Stromal cell of bone marrow (primary cell): ENCODE results near the gene MOSPD3.

ENCODE experiments used
- DNase-seq: peaks from one replicate; pipeline ENCODE4 v3.0.0-alpha.2; 2012; ENCODE audit warnings: low read depth

The MOSPD3 gene

GRCh38 chr7:100591596-100591995, 20.7 kb upstream of the MOSPD3 start:
- no peak for DNase-seq

DNA sequence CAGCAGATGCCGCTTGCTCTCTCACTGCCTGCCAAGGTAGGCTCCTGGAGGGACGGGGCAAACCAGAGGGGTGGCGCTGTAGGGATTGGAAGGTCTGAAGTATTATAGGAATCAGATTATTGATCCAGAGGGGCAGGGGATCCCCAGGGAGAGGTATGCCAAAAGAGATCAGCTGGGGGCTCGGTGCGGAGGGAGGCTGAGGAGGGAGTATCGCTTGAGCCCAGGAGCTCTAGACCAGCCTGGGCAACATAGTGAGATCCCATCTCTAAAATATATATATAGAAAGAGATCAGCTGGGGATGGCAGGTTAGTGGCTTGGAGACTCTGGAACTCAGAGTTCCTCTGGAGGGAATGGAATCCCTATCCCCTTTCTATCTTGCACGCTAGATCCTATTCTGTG, 17.2 kb upstream of the MOSPD3 start:
- no peak for DNase-seq

GRCh38 chr7:100598425-100598824, 13.9 kb upstream of the MOSPD3 start:
- DNase-seq, result peak; percentile 57

GRCh38 chr7:100599911-100600729, 12.2 kb upstream of the MOSPD3 start:
- DNase-seq, result no peak

- no peak for DNase-seq
Observed at GRCh38 chr7:100600730-100601038, 11.7 kb upstream of the MOSPD3 start.

DNA sequence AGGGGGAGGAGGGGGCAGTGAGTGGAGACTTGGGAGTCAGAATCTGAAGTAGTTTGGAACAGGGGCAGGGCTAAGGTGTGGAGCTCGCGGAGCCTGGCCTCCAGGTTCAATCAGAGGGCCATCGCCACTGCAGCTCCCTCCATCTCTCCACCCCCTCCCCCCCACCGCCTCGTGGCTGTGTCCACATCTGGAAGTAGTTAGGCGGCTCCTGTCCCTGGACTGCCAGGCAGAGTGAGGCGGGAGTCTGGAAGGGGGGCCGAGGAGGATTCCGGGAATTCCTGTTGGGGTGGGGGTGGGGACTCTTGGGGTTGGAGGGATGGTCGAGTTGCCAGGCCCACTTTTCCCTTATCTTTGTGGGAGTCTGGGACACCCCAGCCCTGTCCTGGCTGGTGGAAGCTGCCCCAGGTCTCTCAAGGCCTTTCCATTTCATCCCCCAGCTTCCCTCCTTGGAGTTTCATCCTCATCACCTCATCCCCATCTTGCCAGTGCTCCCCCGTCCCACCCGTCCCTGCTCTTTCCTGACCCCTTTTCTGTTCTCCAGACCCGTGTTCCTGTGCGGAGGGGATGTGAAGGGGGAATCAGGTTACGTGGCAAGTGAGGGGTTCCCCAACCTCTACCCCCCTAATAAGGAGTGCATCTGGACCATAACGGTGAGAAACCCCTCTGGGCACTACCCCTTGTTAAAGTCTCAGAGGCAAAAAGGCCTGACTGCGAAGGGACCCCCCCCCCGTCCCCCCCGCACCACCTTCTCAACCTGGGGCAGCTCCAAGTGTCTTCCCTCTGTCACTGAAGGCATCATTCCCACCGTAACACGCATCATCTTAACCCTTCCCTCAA, 9.2 kb upstream of the MOSPD3 start:
- DNase-seq, result peak; percentile 74

DNA sequence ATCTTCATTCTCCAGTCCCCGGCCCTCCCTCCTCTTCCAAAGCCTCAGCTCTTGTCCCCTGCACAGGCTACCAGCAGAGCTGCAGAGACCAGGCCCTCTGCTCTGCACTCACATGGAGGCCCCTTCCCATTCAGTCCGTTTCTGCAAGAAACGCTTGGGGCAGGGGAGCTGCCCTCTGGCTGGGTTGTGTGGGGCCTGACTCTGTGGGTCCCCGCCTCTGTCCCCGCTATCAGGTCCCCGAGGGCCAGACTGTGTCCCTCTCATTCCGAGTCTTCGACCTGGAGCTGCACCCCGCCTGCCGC, 8.7 kb upstream of the MOSPD3 start:
- no peak for DNase-seq

GRCh38 chr7:100604028-100604975, 8.0 kb upstream of the MOSPD3 start:
- no peak for DNase-seq

DNA sequence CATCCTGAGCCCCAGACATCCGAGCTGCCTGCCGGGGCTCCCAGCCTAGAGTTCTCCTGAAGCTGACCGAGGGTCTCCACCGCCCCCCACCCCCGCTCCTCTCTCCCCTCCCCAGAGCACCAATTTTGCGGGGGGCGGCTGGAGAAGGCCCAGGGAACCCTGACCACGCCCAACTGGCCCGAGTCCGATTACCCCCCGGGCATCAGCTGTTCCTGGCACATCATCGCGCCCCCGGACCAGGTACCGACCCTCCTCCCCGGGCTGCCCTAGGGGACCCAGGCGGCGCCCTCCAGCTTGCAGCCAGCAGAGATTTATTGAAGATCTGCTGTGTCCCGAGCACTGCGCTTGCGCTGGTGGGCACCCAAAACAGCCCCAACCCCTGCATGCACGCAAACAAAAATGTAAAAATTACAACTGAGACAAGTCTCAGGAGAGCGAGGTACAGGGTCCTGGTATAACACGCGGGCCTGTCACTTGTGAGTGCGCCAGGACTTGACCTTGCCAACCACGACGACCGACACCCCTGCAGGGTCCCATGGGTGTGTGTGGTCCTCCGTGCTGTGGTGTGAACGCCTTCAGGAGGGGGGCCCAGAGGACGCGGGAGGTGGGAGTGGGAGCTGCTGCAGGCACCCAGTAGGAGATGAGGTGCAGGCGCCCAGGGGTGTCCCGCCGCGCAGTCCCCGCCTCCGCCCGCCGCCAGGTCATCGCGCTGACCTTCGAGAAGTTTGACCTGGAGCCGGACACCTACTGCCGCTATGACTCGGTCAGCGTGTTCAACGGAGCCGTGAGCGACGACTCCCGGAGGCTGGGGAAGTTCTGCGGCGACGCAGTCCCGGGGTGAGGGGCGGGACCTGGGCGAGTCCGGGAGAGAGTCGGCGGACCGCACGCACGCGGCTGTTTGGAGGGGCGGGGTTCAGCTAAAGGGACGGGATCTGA, 7.1 kb upstream of the MOSPD3 start:
- DNase-seq, result no peak

DNA sequence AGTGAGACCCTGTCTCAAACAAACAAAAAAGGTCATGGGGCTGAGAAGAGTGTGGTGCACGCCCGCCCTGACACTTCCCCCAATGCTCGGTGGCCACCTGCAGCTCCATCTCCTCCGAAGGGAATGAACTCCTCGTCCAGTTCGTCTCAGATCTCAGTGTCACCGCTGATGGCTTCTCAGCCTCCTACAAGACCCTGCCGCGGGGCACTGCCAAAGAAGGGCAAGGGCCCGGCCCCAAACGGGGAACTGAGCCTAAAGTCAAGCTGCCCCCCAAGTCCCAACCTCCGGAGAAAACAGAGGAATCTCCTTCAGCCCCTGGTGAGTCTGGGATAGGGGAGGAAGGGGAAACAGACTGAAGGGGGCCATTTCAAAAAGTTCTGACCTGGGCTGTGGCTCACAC, 6.0 kb upstream of the MOSPD3 start:
- DNase-seq, result no peak

DNA sequence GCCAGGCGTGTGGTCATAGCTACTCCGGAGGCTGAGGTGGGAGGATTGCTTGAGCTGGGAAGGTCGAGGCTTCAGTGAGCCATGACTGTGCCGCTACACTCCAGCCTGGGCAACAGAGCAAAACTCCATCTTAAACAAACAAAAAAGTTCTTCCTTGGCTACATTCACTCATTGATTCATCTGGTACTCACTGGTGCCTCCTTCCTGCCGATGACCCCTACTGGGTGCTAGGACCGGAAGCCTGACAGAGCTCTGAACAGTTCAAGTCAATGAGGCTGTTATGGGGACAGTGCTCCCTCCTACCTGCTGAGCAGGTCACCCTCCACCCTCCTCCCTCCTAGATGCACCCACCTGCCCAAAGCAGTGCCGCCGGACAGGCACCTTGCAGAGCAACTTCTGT, 5.2 kb upstream of the MOSPD3 start:
- no peak for DNase-seq

DNA sequence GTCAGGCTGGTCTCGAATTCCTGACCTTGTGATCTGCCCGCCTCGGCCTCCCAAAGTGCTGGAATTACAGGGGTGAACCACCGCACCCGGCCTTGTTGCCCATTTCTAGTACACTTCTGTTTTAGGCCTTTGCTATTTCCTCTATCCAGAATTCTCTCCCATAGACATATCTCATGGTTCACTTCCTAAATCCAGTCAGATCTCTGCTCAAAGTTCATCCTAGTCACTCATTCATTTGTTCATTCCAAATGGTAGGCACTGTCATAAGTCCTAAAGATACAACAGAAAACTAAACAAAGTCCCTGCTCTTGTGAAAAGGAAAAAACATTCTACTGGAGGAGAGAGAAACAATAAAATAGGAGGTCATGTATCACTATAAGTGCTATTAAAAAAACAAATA, 2.4 kb upstream of the MOSPD3 start:
- no peak for DNase-seq

DNA sequence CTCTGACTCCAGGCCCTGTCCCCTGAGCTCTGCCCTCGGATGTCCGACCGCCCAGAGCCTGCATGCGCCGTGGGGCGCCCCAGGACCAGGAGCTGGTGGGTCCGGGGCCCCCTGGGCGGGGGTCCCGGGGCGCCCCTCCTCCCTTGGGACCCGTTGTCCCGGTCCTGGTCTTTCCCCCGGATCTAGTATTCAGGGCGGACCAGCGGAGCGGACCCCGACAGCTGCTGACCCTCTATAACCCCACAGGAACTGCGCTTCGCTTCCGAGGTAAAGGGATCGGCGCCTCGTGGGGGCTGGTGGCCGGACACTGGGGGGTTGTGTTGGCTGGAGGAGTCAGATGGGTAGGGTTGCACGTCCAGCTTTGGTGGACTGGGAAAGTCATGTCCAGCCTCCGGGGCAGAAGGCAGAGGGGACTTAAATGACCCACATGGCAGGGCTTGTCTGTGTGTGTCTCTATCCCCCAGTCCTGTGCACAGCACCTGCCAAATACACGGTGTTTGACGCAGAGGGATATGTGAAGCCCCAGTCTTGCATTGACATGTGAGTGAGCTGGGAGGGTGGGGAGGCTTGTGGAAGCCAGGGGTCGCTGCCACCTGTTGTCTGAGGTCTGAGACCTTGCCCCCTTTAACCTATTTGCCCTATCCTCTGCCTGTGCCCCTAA, 520 bp downstream of the MOSPD3 start:
- no peak for DNase-seq

DNA sequence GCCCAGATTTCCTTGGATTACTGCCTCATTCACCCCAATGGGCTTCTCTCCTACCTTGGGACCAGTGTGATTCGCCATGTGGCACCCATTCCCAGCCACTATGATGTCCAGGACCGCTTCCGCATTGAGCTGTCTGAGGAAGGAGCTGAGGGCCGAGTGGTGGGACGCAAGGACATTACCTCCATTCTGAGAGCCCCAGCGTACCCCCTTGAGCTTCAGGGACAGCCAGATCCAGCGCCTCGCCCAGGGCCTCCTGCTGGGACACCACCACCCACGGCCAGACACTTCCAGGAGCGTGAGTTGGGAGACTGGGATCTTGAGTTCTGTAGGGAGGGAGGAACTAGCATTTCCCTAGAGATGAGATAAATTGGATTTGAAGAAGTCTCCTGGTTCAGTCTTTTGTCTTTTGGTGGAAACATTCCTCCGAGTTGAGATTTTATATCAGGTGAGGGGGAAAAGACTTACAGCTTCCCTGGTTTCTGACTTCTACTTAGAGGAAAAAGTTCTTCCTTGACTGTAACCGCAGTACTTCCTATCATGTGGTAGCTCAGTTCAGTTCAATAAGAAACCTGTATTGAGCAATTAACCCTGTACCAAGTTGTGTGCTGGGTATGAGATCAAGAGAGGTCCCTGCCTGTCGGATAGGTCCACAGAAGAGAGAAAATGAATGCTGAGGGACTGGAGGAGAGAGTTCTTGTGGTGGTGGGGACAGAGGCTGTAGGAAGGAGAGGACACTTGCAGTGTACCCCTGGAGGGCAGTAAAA, 1.3 kb downstream of the MOSPD3 start:
- no peak for DNase-seq

DNA sequence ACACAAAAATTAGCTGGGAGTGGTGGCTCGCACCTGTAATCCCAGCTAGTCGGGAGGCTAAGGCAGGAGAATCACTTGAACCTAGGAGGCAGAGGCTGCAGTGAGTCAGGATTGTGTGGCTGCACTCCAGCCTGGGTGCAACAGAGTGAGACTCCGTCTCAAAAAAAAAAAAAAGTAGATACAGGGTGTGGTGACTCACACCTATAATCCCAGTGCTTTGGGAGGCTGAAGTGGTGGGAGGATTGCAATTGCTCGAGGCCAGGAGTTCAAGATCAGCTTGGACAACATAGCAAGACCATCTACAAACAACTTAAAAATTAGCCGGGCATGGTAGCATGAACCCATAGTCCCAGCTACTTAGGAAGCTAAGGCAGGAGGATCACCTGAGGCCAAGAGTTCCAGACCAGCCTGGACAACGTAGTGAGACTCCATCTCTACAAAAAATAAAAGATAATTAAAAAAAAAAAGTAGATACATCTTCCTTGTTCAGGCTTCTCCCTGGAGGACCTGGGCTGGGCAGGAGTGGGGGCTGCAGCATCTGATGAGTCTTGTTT, 2.0 kb downstream of the MOSPD3 start:
- no peak for DNase-seq

DNA sequence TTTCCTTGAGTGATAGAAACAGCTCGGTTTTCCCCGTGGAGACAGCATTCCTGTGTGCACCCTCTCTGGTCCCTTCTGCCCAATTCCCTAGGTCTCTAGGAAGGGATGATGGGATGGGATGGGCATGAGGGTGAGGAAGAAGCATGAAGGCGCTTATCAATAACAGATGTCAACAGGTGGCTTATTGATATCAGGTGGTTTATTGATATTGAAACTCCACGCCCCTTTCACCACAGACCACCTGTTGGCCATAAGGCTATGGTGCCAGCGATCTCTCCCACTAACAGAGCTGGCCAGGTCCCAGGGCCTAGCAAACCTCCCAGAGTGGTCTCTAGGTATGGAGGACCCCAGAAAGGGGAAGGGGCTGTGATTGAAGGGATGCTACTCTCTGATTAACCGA, 7.9 kb downstream of the MOSPD3 start:
- DNase-seq, result no peak

GRCh38 chr7:100620804-100621203, 8.5 kb downstream of the MOSPD3 start:
- DNase-seq, result no peak

- DNase-seq, result no peak
Observed at GRCh38 chr7:100621554-100621953, 9.2 kb downstream of the MOSPD3 start.

GRCh38 chr7:100623951-100624824, 11.8 kb downstream of the MOSPD3 start:
- DNase-seq, result no peak
